ENCODE results near the gene PTPRA.

DNA sequence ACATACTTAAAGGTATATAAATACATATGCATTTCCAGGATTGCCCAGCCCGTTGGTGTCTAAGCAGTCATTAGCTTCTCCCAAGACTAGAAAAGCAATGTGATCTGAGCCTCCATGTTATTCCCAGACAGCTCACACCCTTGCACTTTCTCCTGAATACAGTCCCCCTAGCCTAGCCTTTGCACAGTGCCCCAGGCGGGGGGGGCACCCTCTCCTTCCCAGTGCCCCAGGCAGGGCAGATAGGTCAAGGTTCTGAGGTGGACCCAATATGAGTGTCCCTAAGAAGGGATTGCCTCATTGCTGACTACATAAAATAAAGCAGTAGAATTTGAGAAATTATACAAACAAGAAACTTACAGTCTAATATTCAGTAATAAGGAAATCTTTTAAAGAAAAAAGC lies 154.7 kb downstream of the PTPRA start:
- TF ChIP-seq POLR2A (IDR thresholded peaks at IDR 0.05): no peak
- TF ChIP-seq, protein P1, sequence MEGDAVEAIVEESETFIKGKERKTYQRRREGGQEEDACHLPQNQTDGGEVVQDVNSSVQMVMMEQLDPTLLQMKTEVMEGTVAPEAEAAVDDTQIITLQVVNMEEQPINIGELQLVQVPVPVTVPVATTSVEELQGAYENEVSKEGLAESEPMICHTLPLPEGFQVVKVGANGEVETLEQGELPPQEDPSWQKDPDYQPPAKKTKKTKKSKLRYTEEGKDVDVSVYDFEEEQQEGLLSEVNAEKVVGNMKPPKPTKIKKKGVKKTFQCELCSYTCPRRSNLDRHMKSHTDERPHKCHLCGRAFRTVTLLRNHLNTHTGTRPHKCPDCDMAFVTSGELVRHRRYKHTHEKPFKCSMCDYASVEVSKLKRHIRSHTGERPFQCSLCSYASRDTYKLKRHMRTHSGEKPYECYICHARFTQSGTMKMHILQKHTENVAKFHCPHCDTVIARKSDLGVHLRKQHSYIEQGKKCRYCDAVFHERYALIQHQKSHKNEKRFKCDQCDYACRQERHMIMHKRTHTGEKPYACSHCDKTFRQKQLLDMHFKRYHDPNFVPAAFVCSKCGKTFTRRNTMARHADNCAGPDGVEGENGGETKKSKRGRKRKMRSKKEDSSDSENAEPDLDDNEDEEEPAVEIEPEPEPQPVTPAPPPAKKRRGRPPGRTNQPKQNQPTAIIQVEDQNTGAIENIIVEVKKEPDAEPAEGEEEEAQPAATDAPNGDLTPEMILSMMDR (IDR thresholded peaks at IDR 0.05): no peak
